ENCODE measurements around the gene KRT6C.

GRCh38 chr12:52427083-52427482 lies 46.5 kb downstream of the KRT6C start:
- no peak for TF ChIP-seq CTCF (IDR thresholded peaks at IDR 0.05)
- TF ChIP-seq POLR2A (IDR thresholded peaks at IDR 0.05) = no peak

All from transverse colon (tissue), 3 donors.